Activated CD8-positive, alpha-beta T cell treated with anti-CD3 and anti-CD28 coated beads, Interleukin-2, amount 10 ng/mL, durations not matched to agents 7 days and 5 days (primary cell): Measurements from ENCODE around the gene TMEM131L. TPM values are rescaled to one million over a fixed set of nuclear protein-coding genes. Genes with fewer than 3 reads are reported as not detected.
"Not testable (repeated sequence)": the region's sequence is repeated elsewhere in the genome, so short reads cannot be mapped to it uniquely, and the experiment has no call there.

Experiments used
- ATAC-seq: fragments of 150-1000 bp; cut with Tn5 transposase; one replicate; pipeline ENCODE4 v1.10.0; 2021; ENCODE audit warnings: moderate library complexity
- CTCF ChIA-PET: fragments of 350-600 bp; sonication (Branson Sonifier 250); formaldehyde crosslinking; loops from one replicate; lab custom pipeline; 2021; ENCODE audit warnings: antibody characterized with exemption; lab: Charles Lee
- POLR2A ChIA-PET: fragments of 350-600 bp; sonication (Branson Sonifier 250); formaldehyde crosslinking; loops from one replicate; lab custom pipeline; 2021; ENCODE audit warnings: antibody characterized with exemption; lab: Charles Lee
- DNase-seq: peaks from one replicate; pipeline ENCODE4 v3.0.0-alpha.2; 2020
- H3K27ac Mint-ChIP-seq: one replicate; pipeline ENCODE4 v1.8.0; 2021; ENCODE audit warnings: mild to moderate bottlenecking, mixed read lengths
- H3K27me3 Mint-ChIP-seq: one replicate; pipeline ENCODE4 v1.8.0; 2021; ENCODE audit warnings: low read depth, mixed read lengths
- H3K36me3 Mint-ChIP-seq: one replicate; pipeline ENCODE4 v1.8.0; 2021; ENCODE audit warnings: low read depth, mixed read lengths
- H3K4me1 Mint-ChIP-seq: one replicate; pipeline ENCODE4 v1.8.0; 2021; ENCODE audit warnings: low read depth, mixed read lengths
- H3K4me3 Mint-ChIP-seq: one replicate; pipeline ENCODE4 v1.8.0; 2021; ENCODE audit warnings: mild to moderate bottlenecking, mixed read lengths
- H3K9me3 Mint-ChIP-seq: one replicate; pipeline ENCODE4 v1.8.0; 2022; ENCODE audit warnings: mixed read lengths; ENCODE audit not compliant: insufficient read depth
- total RNA-seq, 2 experiments: library from RNA; stranded (reverse); gene quantifications; one replicate each; pipeline ENCODE4 v1.2.3, GENCODE V29; 2021

TMEM131L gene
- total RNA-seq, 2 experiments from 2014 or later: 54.9 to 58.4 TPM

DNA sequence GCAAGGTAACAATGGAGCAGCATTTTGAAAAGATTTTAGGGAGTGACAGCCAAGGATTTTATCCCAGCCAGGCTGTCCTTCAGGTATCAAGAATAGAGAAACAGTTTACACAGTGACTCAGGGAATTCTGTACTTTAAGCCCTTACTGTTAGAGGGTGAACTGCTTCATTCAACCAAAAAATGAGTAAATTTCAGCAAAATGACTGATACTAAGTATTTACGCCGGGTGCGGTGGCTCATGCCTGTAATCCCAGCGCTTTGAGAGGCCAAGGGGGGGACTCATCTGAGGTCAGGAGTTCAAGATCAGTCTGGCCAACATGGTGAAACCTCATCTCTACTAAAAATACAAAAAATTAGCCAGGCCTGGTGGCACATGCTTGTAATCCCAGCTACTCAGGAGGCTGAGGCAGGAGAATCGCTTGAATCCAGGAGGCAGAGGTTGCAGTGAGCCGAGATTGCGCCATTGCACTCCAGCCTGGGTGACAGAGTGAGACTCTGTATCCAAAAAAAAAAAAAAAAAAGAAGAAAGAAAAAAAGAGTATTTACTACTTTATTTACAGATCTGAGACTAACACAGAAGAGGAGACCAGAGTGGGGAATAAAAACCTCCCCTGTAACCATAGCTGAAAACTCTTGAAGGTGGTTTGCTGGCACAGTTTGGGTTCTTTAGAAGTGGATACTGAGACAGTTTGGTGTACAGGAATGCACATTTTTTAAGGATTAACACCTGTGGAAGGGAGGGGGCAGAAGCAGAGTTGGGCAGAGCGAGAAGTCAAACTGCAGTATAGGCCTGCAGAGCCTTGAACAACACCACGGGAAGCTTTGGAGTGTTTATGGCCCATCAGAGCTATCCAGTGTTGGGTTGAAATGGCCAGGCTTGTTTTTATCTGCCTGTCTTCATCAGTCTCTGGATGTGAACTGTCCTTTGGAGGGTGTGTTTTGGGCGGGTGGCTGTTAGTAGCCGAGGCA is 40.5 kb downstream of the TMEM131L start:
- Mint-ChIP-seq H3K9me3 (peaks cover 5% of the 10 kb centered on the region), H3K4me1 (peaks cover 46% of the 10 kb centered on the region), H3K4me3 (no peak overlapping the region), H3K36me3 (peaks cover 71% of the 10 kb centered on the region), H3K27ac (no peak overlapping the region), H3K27me3 (no peaks in the 10 kb centered on the region)
- ATAC-seq: peak; percentile 27
- CTCF ChIA-PET: interaction anchor here (0.6 to 1.3 kb wide), 3 partner anchors 9 to 28 kb away, joined by 3 to 6 read pairs (median 4); no protein-coding TSS in a partner anchor
- POLR2A ChIA-PET: no interaction called here
- no peak for DNase-seq

DNA sequence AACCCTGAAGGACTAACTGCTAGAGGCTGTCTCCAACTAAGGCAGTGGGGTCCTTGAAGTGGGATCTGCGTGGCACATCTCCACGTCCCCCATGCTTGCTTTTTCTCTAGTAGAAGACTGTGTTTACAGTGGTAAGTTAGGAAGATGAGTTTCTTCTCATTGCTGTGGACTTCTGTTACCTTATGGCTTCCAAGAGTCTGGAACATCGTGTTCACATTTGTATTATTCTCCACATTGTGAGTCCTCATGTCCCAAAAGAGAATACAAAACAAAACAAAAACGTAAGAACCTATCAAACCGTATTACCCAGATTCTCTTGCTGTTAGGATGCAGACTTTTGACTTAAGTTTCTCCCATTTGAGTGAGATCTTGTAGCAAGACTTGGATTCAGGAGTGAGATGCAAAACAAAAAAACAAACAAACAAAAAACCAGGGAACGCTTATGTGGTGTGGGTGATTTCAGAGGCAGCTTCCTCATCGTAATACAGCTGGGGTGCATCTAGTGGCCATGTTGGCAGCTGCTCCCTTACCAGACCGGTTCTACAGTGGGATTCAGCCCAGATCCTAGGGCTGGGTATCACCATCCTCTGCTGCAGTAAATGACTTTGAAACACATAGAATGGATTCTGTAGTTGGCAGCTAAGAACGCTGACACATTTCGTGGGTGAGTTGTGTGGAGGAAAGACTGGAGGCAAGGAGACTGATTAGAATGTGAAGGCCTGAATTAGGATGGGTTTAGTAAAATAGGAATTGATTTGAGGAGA is 41.3 kb downstream of the TMEM131L start:
- no peaks in the 10 kb centered on the region for H3K27me3 Mint-ChIP-seq
- H3K36me3 Mint-ChIP-seq: peaks cover 72% of the 10 kb centered on the region
- ChIA-PET CTCF (interaction anchor here (1.3 kb wide), 1 partner anchor 10 kb away, joined by 6 read pairs; no protein-coding TSS in a partner anchor), POLR2A (no interaction called here)
- ATAC-seq: no peak
- H3K9me3 Mint-ChIP-seq: peaks cover 5% of the 10 kb centered on the region
- peaks cover 44% of the 10 kb centered on the region for H3K4me1 Mint-ChIP-seq
- peak overlapping the region; percentile 15 for H3K27ac Mint-ChIP-seq
- H3K4me3 Mint-ChIP-seq: no peak overlapping the region
- no peak for DNase-seq

- DNase-seq, H3K9me3 Mint-ChIP-seq, H3K27me3 Mint-ChIP-seq, H3K27ac Mint-ChIP-seq, POLR2A ChIA-PET, ATAC-seq, H3K4me3 Mint-ChIP-seq: not testable (repeated sequence)
- peaks cover 67% of the 10 kb centered on the region for H3K36me3 Mint-ChIP-seq
- peaks cover 46% of the 10 kb centered on the region for H3K4me1 Mint-ChIP-seq
- CTCF ChIA-PET: interaction anchor here (1.6 kb wide), 1 partner anchor 11 kb away, joined by 7 read pairs; no protein-coding TSS in a partner anchor
These were observed 43.1 kb downstream of the TMEM131L start for GRCh38 chr4:153509212-153509611.

- Mint-ChIP-seq H3K27ac (no peak overlapping the region), H3K4me1 (peaks cover 46% of the 10 kb centered on the region), H3K36me3 (peaks cover 64% of the 10 kb centered on the region), H3K4me3 (no peak overlapping the region), H3K9me3 (peaks cover 5% of the 10 kb centered on the region), H3K27me3 (no peaks in the 10 kb centered on the region)
- DNase-seq (no peak), ATAC-seq (no peak)
- POLR2A ChIA-PET: no interaction called here
- CTCF ChIA-PET: interaction anchor here (1.6 kb wide), 1 partner anchor 11 kb away, joined by 7 read pairs; no protein-coding TSS in a partner anchor
These were observed 43.6 kb downstream of the TMEM131L start for GRCh38 chr4:153509724-153510123.

DNA sequence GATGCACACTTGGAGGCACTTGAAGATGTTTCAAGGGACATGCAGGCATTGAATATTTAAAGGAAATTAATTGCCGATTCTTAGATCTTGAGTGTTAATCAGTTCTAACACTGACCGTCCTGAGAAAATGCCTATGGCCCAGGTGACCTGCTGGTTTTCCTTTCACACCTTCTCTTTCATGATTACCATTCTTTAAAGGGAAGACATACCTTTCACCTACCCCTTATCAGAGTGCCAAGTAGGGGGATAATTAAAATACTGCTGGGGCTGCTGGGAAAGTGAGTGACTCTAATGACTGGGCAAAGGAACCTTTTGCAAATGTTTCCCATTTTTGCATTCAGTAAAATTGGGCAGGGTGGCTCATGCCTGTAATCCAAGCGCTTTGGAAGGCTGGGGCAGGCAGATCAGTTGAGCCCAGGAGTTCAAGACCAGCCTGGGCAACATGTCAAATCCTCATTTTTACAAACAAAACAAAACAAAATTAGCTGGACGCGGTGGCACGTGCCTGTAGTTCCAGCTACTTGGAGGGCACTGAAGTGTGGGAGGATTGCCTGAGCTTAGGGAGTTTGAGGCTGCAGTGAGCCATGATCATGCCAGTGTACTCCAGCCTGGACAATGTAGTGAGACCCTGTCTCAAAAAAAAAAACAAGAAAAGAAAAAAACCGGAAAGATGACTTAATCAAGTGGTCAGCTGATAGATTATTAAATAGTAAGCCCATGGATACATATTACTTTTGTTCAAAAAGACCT is 44.3 kb downstream of the TMEM131L start:
- H3K36me3 Mint-ChIP-seq: peaks cover 63% of the 10 kb centered on the region
- POLR2A ChIA-PET: interaction anchor here (0.7 kb wide), 1 partner anchor 23 kb away, joined by 4 read pairs; no protein-coding TSS in a partner anchor

DNA sequence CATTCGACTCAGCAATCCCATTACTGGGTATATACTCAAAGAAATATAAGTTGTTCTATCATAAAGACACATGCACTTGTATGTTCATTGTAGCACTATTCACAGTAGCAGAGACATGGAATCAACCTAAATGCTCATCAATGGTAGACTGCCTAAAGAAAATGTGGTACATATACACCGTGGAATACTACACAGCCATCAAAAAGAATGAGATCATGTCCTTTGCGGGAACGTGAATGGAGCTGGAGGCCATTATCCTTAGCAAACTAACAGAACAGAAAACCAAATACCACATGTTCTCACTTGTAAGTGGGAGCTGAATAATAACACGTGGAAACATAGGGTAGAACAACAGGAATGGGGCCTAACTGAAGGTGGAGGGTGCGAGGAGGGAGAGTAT is 44.9 kb downstream of the TMEM131L start:
- CTCF ChIA-PET: interaction anchor here (1.3 kb wide), 1 partner anchor 45 kb away, joined by 4 read pairs; the partner anchor contains the start of gene TMEM131L
- no peak overlapping the region for H3K27ac Mint-ChIP-seq
- ATAC-seq: no peak
- DNase-seq: no peak
- POLR2A ChIA-PET: interaction anchor here (0.7 kb wide), 1 partner anchor 24 kb away, joined by 4 read pairs; no protein-coding TSS in a partner anchor
- H3K27me3 Mint-ChIP-seq: no peaks in the 10 kb centered on the region
- H3K36me3 Mint-ChIP-seq: peaks cover 57% of the 10 kb centered on the region
- H3K4me3 Mint-ChIP-seq: no peak overlapping the region
- peaks cover 5% of the 10 kb centered on the region for H3K9me3 Mint-ChIP-seq
- H3K4me1 Mint-ChIP-seq: peaks cover 42% of the 10 kb centered on the region

More for the DNA sequence above, 44.3 kb downstream of the TMEM131L start:
- Mint-ChIP-seq H3K27me3 (no peaks in the 10 kb centered on the region), H3K9me3 (peaks cover 5% of the 10 kb centered on the region), H3K27ac (no peak overlapping the region), H3K4me3 (no peak overlapping the region), H3K4me1 (peaks cover 48% of the 10 kb centered on the region)
- CTCF ChIA-PET: interaction anchor here (1.3 kb wide), 1 partner anchor 44 kb away, joined by 4 read pairs; the partner anchor contains the start of gene TMEM131L
- ATAC-seq (no peak), DNase-seq (no peak)

GRCh38 chr4:153512162-153512852 is 46.1 kb downstream of the TMEM131L start:
- DNase-seq (no peak), ATAC-seq (no peak)
- no peak overlapping the region for H3K27ac Mint-ChIP-seq
- POLR2A ChIA-PET: interaction anchor here (0.6 kb wide), 1 partner anchor 972 kb away, joined by 3 read pairs; no protein-coding TSS in a partner anchor
- H3K27me3 Mint-ChIP-seq: no peaks in the 10 kb centered on the region
- peaks cover 53% of the 10 kb centered on the region for H3K36me3 Mint-ChIP-seq
- H3K9me3 Mint-ChIP-seq: peaks cover 5% of the 10 kb centered on the region
- CTCF ChIA-PET: interaction anchor here (1.4 to 2.1 kb wide), 2 partner anchors 14 to 17 kb away, joined by 6 to 10 read pairs; no protein-coding TSS in a partner anchor
- H3K4me1 Mint-ChIP-seq: peaks cover 39% of the 10 kb centered on the region
- no peak overlapping the region for H3K4me3 Mint-ChIP-seq

GRCh38 chr4:153512952-153513500 is 46.9 kb downstream of the TMEM131L start:
- DNase-seq (no peak), ATAC-seq (no peak)
- ChIA-PET POLR2A (interaction anchor here (0.5 to 0.6 kb wide), 3 partner anchors 58 to 973 kb away, joined by 3 to 4 read pairs (median 3); no protein-coding TSS in a partner anchor), CTCF (interaction anchor here (0.8 to 2.1 kb wide), 4 partner anchors 15 to 168 kb away, joined by 3 to 10 read pairs (median 4); partner anchors contain the start of gene MND1)
- Mint-ChIP-seq H3K27me3 (no peaks in the 10 kb centered on the region), H3K27ac (no peak overlapping the region), H3K4me3 (no peak overlapping the region), H3K9me3 (peaks cover 5% of the 10 kb centered on the region), H3K36me3 (peaks cover 53% of the 10 kb centered on the region), H3K4me1 (peaks cover 39% of the 10 kb centered on the region)

GRCh38 chr4:153513596-153513995 is 47.4 kb downstream of the TMEM131L start:
- POLR2A ChIA-PET: interaction anchor here (0.5 to 0.6 kb wide), 2 partner anchors 57 to 81 kb away, joined by 3 to 4 read pairs; no protein-coding TSS in a partner anchor
- Mint-ChIP-seq H3K27ac (peak overlapping the region; percentile 47), H3K27me3 (no peaks in the 10 kb centered on the region), H3K9me3 (peaks cover 5% of the 10 kb centered on the region), H3K36me3 (peaks cover 53% of the 10 kb centered on the region), H3K4me3 (no peak overlapping the region), H3K4me1 (peaks cover 45% of the 10 kb centered on the region)
- CTCF ChIA-PET: interaction anchor here (0.8 to 2.1 kb wide), 6 partner anchors 16 to 168 kb away, joined by 3 to 10 read pairs (median 4); partner anchors contain the start of gene MND1
- ATAC-seq (no peak), DNase-seq (no peak)
